ENCODE results near the gene MYT1. TPM values are rescaled to one million over a fixed set of nuclear protein-coding genes. Genes with fewer than 3 reads are reported as not detected.

MYT1 gene
- total and polyA plus RNA-seq, 2 of the 13 experiments (the other 11 are each of a cell fraction or from before 2014, with no cell fraction given), result 0.58 to 2.5 TPM

DNA sequence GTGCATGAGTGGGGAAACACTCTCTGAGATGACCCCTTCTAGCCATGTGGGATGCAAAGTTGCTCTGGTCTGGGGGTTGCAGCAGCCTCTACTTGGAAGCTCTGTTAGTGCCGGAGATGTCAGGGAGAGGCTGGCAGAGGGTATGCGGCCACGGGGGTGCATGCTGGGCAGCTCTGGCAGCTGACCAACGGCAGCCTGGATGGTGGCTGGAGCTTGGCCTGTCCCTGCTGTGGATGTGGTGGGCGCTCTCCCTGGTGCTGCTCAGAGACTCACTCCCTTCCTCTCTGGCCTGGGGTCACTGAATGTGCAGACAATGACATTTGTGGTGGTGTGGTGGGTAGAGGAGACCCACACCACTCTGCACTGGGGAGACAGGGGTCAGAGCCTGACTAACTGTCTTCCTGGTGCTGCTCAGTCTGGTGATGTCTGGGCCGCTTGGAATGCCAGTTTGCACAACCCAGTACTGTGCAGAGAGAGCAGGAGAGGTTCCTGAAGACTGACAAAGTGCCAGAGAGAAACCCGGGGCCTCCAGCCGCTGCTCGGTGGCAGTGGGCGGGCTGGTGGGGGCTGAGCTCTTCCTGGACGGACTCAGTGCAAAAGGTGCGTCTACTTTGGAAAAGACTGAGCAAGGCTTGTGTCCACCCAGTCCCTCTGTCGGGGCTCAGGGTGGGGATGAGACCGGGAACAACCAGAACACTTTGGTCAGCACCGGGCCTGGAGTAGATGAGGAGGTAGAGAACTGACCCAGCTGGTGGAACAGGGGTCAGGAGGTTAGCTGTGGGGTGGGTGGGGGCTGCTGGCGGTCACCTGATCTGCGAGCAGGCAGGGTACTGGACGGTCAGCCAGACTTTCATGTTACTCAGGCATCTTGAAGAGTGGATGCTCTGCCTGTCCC lies 2.7 kb downstream of the MYT1 start (continued):
- TF ChIP-seq ZNF510 (CRISPR knock-in tag; IDR thresholded peaks at IDR 0.05; ENCODE audit: low read depth) (no peak), ZNF121 (CRISPR knock-in tag; IDR thresholded peaks at IDR 0.05) (no peak), PHF20 (CRISPR knock-in tag; IDR thresholded peaks at IDR 0.05) (no peak), ELF4 (CRISPR knock-in tag; IDR thresholded peaks at IDR 0.05; ENCODE audit: borderline replicate concordance) (no peak), HMG20B (CRISPR knock-in tag; conservative IDR thresholded peaks at IDR 0.05) (no peak), REST (IDR thresholded peaks at IDR 0.05; ENCODE audit: borderline replicate concordance in 1 of 2, low read depth in 1 of 2, low read length in 2 of 2) (peak; percentile 90 to 92), RELA (CRISPR knock-in tag; IDR thresholded peaks at IDR 0.05) (no peak), ATF3 (CRISPR knock-in tag; IDR thresholded peaks at IDR 0.05) (no peak), ZNF256 (CRISPR knock-in tag; conservative IDR thresholded peaks at IDR 0.05) (no peak), ZNF484 (CRISPR knock-in tag; IDR thresholded peaks at IDR 0.05; ENCODE audit: borderline replicate concordance, low read depth) (no peak), SNRNP70 (IDR thresholded peaks at IDR 0.05; ENCODE audit: low read depth, low read length) (no peak), NFKBIZ (CRISPR knock-in tag; IDR thresholded peaks at IDR 0.05) (no peak), TBX2 (CRISPR knock-in tag; IDR thresholded peaks at IDR 0.05; ENCODE audit: borderline replicate concordance) (no peak), ZNF598 (CRISPR knock-in tag; IDR thresholded peaks at IDR 0.05; ENCODE audit: borderline replicate concordance) (no peak), ZNF274 (CRISPR knock-in tag; IDR thresholded peaks at IDR 0.05) (no peak), SIX4 (CRISPR knock-in tag; IDR thresholded peaks at IDR 0.05) (no peak), ZNF317 (CRISPR knock-in tag; IDR thresholded peaks at IDR 0.05) (no peak)
- TF ChIP-seq, protein P1, sequence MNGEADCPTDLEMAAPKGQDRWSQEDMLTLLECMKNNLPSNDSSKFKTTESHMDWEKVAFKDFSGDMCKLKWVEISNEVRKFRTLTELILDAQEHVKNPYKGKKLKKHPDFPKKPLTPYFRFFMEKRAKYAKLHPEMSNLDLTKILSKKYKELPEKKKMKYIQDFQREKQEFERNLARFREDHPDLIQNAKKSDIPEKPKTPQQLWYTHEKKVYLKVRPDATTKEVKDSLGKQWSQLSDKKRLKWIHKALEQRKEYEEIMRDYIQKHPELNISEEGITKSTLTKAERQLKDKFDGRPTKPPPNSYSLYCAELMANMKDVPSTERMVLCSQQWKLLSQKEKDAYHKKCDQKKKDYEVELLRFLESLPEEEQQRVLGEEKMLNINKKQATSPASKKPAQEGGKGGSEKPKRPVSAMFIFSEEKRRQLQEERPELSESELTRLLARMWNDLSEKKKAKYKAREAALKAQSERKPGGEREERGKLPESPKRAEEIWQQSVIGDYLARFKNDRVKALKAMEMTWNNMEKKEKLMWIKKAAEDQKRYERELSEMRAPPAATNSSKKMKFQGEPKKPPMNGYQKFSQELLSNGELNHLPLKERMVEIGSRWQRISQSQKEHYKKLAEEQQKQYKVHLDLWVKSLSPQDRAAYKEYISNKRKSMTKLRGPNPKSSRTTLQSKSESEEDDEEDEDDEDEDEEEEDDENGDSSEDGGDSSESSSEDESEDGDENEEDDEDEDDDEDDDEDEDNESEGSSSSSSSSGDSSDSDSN (CRISPR knock-in tag; IDR thresholded peaks at IDR 0.05), result no peak

All from HepG2 (cell line).